Glutamatergic neuron (in vitro differentiated cells): Measurements from ENCODE around the gene TRPM3. TPM values are rescaled to one million over a fixed set of nuclear protein-coding genes. Genes with fewer than 3 reads are reported as not detected.
"Not testable (repeated sequence)": the region's sequence is repeated elsewhere in the genome, so short reads cannot be mapped to it uniquely, and the experiment has no call there.

Source experiments
- DNase-seq: peaks from one replicate; pipeline ENCODE4 v3.0.0; 2022
- H3K27ac Mint-ChIP-seq: one replicate; pipeline ENCODE4 v1.8.0; 2020; ENCODE audit warnings: mild to moderate bottlenecking, mixed read lengths, inconsistent platforms; ENCODE audit not compliant: unreplicated experiment
- H3K27me3 Mint-ChIP-seq: one replicate; pipeline ENCODE4 v1.8.0; 2020; ENCODE audit warnings: mild to moderate bottlenecking, moderate library complexity, mixed read lengths, inconsistent platforms; ENCODE audit not compliant: unreplicated experiment
- H3K36me3 Mint-ChIP-seq: one replicate; pipeline ENCODE4 v1.8.0; 2020; ENCODE audit warnings: mild to moderate bottlenecking, mixed read lengths, inconsistent platforms; ENCODE audit not compliant: unreplicated experiment
- H3K4me1 Mint-ChIP-seq: one replicate; pipeline ENCODE4 v1.8.0; 2020; ENCODE audit warnings: mild to moderate bottlenecking, low read depth, mixed read lengths, inconsistent platforms; ENCODE audit not compliant: unreplicated experiment
- H3K4me3 Mint-ChIP-seq: one replicate; pipeline ENCODE4 v1.8.0; 2020; ENCODE audit warnings: mild to moderate bottlenecking, mixed read lengths, inconsistent platforms; ENCODE audit not compliant: unreplicated experiment
- H3K9me3 Mint-ChIP-seq: one replicate; pipeline ENCODE4 v1.8.0; 2020; ENCODE audit warnings: mild to moderate bottlenecking, moderate library complexity, mixed read lengths, inconsistent platforms; ENCODE audit not compliant: unreplicated experiment
- total RNA-seq: library from RNA; stranded (reverse); fragmentation: NEBNext Ultra II Directional; extraction: Animal tissue kit (Norgen Biotek cat#: 25700); gene quantifications from one replicate; pipeline ENCODE4 v1.2.1, GENCODE V29; 2021; ENCODE audit not compliant: unreplicated experiment
- TF ChIP-seq, protein P1 (sequence below): fragments of 200-600 bp; sonication (generic); IDR thresholded peaks from one replicate; pipeline ENCODE4 v1.5.0; 2021; ENCODE audit not compliant: partially characterized antibody, unreplicated experiment

Gene TRPM3
- total RNA-seq, 1 donor from 2014 or later, result 3.3 TPM

DNA sequence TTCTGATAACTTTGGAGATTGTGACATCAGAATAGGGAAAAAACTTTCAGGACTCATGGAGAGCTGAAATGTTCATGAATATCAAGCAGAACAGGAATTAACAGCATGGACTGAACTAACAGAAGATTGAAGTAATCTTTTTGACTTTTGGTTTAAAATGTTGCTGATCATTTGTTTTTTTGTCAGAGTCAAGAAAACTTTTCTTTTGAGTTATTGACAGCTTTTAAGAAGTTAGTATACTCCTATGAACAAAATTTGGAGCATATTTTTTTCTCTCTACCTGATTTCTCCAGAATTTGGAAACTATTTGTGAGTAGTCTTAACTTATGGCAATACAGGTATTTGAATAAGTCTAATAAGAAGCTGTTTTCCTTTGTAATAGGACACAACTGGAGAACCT is 462.7 kb downstream of the TRPM3 start:
- Mint-ChIP-seq H3K4me3 (no peak overlapping the region), H3K27ac (no peak overlapping the region), H3K36me3 (no peaks in the 10 kb centered on the region), H3K4me1 (no peaks in the 10 kb centered on the region), H3K27me3 (no peaks in the 10 kb centered on the region), H3K9me3 (peaks cover 4% of the 10 kb centered on the region)
- no peak for DNase-seq
- TF ChIP-seq, protein P1, sequence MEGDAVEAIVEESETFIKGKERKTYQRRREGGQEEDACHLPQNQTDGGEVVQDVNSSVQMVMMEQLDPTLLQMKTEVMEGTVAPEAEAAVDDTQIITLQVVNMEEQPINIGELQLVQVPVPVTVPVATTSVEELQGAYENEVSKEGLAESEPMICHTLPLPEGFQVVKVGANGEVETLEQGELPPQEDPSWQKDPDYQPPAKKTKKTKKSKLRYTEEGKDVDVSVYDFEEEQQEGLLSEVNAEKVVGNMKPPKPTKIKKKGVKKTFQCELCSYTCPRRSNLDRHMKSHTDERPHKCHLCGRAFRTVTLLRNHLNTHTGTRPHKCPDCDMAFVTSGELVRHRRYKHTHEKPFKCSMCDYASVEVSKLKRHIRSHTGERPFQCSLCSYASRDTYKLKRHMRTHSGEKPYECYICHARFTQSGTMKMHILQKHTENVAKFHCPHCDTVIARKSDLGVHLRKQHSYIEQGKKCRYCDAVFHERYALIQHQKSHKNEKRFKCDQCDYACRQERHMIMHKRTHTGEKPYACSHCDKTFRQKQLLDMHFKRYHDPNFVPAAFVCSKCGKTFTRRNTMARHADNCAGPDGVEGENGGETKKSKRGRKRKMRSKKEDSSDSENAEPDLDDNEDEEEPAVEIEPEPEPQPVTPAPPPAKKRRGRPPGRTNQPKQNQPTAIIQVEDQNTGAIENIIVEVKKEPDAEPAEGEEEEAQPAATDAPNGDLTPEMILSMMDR, result no peak

DNA sequence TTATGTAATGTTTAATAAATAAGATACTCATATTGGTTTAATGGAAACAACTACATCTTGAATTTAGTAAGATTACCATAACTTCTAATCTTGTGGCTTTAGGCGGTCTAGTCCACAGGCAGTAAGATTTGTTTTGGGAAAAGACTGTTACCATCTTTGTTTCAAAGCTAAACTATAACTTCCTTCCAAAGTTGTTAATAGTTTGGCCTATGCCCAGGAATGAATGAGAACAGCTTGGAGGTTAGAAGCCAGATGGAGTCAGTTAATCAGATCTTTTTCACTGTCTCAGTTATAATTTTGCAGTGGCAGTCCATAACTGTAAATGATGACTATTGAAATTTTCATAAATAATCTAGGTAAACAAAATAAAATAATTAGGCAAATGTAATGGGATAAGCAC is 465.1 kb downstream of the TRPM3 start:
- DNase-seq, result no peak
- Mint-ChIP-seq H3K9me3 (peaks cover 2% of the 10 kb centered on the region), H3K27ac (no peak overlapping the region), H3K4me3 (no peak overlapping the region), H3K36me3 (no peaks in the 10 kb centered on the region), H3K4me1 (no peaks in the 10 kb centered on the region), H3K27me3 (no peaks in the 10 kb centered on the region)
- TF ChIP-seq, protein P1, result no peak

DNA sequence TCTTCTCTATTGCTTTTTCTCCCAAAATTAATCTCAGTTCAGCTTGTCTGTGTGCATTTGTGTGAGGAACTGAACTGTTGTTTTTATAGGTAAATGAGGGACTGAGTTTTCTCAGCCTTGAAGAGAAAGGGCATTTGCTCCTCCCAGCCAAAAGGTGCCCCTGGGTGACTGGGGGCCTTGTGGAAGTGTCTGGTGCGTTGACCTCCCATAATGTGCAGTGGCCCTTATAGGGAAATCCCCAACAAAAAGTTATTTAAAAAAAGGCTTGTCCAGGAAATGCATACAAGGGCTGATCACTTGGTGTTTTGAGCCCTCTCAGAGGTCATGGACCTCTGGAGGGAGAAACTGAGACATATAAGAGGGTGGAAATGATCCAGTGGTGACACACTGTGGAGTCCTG is 467.3 kb downstream of the TRPM3 start:
- H3K36me3 Mint-ChIP-seq, result peaks cover 5% of the 10 kb centered on the region
- no peak overlapping the region for H3K4me3 Mint-ChIP-seq
- H3K9me3 Mint-ChIP-seq, result peaks cover 4% of the 10 kb centered on the region
- no peaks in the 10 kb centered on the region for H3K27me3 Mint-ChIP-seq
- H3K4me1 Mint-ChIP-seq, result no peaks in the 10 kb centered on the region
- DNase-seq, result no peak
- TF ChIP-seq, protein P1, result no peak
- no peak overlapping the region for H3K27ac Mint-ChIP-seq

DNA sequence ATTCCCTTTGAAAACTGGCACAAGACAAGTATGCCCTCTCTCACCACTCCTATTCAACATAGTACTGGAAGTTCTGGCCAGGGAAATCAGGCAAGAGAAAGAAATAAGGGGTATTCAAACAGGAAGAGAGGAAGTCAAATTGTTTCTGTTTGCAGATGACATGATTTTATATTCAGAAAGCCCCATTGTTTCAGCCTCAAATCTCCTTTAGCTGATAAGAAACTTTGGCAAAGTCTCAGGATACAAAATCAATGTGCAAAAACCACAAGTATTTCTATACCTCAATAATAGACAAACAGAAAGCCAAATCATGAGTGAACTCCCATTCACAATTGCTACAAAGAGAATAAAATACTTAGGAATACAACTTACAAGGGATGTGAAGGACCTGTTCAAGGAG is 476.8 kb downstream of the TRPM3 start:
- not testable (repeated sequence) for H3K4me1 Mint-ChIP-seq, H3K27me3 Mint-ChIP-seq, H3K36me3 Mint-ChIP-seq, H3K9me3 Mint-ChIP-seq, H3K27ac Mint-ChIP-seq, H3K4me3 Mint-ChIP-seq, DNase-seq

DNA sequence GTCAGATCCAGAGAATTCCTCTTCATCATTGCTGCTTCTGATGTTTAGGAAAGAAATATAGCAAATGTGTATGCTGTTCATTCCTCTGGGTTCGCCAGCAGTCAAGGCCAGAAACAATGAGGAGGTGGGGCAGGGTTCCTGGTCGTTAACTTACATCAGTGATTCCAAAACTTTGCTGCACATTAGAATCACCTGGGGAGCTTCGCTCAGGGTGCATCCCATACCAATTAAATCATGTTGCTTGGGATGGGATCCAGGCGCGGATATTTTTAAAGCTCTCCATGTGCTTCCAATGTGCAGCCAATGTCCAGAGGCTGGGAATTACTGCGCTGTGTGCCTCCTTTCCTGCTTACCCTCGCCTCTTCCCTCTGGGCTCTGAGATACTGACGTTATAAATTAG is 479.1 kb downstream of the TRPM3 start:
- Mint-ChIP-seq H3K27me3 (no peaks in the 10 kb centered on the region), H3K4me1 (peaks cover 1% of the 10 kb centered on the region), H3K36me3 (no peaks in the 10 kb centered on the region), H3K27ac (no peak overlapping the region), H3K4me3 (no peak overlapping the region), H3K9me3 (peaks cover 1% of the 10 kb centered on the region)
- TF ChIP-seq, protein P1, result no peak
- DNase-seq, result no peak

DNA sequence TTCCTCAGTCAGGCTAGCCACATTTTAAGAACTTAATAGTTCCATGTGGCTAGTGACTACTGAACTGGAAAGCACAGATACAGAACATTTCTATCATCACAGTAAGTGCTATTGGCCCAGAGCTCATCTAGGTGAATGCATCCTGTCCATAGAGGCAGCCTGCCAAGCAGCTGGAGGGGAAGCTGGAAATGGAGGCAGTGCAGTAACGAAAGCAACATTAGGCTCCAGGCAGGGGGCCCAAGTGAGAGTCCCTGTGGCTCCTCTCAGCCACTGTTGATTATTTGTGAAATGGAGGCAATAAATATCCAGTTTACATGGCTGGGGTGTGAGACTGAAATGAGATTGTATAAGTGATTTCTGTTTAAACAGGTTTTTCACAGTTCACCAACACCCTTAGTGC is 479.8 kb downstream of the TRPM3 start:
- TF ChIP-seq, protein P1, result no peak
- H3K27me3 Mint-ChIP-seq, result no peaks in the 10 kb centered on the region
- H3K27ac Mint-ChIP-seq, result no peak overlapping the region
- no peak for DNase-seq
- peaks cover 1% of the 10 kb centered on the region for H3K9me3 Mint-ChIP-seq
- H3K36me3 Mint-ChIP-seq, result no peaks in the 10 kb centered on the region
- peaks cover 1% of the 10 kb centered on the region for H3K4me1 Mint-ChIP-seq
- no peak overlapping the region for H3K4me3 Mint-ChIP-seq
